RPMI8226 (cell line): Measurements from ENCODE around the gene ADARB2.

Experiments used
- DNase-seq: peaks from one replicate; pipeline ENCODE4 v3.0.0-alpha.2; 2015

The ADARB2 gene

DNA sequence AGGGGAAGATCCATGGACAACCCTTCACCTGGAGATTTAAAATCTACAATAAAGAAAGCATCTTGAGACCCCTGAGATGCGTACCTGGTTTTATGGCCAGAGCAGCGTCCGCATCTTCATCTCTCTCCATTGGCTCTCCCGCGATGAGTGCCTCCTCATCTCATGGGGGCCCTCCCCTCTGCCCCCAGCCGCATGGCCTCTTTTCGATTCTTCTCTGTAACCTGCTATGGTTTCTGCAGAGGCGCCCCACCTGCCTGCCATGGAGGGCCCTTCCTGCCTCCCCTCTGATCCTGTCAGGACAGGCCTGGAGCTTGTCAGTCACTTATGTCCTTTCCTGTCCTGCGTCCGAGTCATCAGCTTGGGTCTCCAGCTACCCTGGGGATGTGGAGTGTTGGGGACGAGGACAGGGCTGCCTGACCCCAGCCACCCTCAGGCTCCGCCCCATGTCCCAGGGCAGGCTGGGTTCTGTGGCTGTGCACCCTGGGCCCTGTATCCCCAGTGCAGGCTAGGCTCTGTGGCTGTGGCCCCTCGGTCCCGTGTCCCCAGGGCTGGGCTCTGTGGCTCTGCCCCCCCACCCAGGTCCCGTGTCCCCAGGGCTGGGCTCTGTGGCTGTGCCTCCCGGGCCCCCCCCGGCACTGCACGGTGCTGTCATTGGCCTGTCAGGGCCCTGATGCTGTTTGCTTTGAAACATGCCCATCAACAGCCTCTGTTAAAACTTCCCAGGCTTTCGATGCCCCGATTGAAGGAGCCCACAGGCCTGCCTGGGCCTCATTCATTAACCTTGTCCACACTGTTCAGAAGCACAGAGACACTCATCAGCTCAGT is 581.3 kb downstream of the ADARB2 start:
- DNase-seq = no peak

DNA sequence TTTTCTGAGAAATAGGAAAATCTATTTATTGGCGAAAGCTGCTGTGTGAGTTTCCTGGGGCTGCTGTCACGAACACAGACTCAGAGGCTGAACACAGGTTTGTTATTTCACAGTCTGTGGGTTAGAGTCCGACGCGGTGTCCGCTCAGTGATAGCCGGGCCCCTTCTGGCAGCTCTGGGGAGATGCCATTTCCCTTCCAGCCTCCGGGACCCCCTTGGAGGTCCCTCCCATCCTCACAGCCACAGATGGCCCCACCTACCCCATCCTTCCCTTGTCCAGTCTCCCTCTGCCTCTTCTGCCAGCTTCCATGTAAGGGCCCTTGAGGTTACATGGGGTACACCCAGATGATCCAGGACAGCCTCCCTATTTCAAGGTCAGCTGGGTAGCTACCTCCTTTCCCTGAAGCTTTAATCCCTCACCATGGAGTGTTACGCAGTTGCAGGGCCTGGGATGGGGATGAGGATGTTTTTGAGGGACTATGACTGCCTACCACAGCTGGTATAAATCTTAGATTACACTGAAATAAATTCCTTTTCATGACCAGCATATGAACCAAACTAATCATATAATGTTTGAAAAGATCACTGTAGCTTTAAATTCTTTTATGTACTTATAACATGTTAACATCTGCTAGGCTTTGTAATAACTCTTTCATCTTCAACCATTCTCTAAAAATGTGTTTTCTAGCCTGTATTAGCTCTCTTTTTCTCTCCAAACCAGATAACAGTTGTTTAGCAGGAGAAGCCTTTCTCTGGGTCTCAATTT is 582.6 kb downstream of the ADARB2 start:
- DNase-seq = no peak

- no peak for DNase-seq
Observed at GRCh38 chr10:1153805-1154351, 583.4 kb downstream of the ADARB2 start.

DNA sequence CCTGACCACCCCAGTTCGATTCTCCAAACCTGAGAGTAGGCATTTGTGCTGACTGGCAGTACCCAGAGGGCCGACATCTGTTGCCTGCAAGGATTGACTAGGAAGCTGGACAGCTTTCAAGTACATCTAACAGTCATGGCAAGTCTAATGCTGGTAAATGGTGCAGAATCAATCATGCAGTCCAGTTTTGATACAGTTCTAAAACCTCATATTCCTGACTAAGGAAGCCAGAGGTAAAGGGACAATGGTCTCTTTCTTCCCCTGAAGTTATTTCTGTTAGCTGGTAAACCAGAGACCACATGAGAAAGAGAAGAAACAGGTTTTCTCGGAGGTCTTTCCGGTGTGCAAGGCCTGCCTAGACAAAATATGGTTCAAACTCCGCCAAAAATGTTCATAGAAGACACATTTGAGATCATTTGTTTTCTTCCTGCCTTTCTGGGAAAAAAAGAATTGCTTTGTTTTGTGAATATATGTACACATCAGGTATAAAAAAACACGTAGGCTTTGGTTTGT is 584.0 kb downstream of the ADARB2 start:
- DNase-seq = no peak

- DNase-seq = no peak
Observed at GRCh38 chr10:1152386-1153250, 584.7 kb downstream of the ADARB2 start.

DNA sequence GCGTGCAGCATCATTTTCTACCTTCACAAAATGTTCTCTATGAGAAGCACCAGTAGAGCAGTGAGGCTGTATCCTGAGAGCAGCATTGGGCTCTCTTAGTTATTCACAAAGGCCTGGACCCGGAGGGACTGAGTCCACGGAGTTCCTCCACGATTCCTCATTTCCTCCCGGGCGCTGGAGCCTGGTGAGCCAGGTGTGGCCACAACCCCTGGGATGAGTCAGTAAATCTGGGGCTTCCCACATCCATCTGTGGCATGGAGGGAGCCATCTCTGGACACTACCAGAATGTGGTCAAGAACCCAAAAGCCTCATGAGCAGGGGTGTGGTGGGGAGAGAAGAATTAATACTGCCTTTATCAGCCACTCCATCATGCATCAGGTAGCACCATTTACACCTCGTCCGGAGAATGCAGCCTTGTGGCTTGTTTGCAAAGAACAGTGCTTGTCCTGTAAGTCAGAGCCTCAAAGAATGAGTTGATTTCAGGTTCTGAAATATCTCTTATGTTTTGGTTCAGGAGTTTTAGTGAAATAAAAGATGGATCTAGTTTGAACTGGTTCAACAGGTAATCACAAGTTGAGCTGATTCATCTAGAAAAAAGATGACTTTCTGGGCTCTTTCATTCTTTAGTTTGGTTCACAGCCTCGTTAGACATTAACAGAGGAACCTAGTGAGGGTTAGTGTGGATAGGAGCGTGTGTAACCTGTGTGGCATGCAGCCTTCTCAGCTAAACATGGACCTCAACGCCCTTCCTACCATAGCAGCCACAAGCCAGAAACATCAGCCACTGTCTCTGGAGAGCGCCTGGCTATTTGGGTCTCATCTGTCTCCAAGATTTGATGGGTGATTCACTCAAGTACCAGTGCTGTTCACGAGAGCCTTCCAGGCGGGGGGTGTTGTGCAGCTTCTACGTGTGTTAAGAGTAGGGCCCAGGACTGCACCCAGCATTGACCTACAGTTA is 586.0 kb downstream of the ADARB2 start:
- DNase-seq = no peak

DNA sequence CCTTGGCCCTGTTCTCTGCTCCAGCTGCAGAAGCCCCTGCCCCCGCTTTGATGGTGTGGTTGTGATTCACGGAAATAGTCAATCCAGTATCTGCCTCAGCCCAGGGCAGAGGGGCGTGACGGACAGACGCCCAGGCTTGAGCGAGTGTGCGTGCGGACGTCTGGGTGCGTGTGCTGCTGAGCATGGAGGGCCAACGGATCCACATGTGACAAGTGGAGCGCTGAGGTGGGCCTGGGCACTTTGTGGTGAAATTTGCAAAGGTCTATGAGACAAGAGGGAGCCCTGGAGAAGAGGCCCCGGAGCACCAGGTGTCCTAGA is 586.7 kb downstream of the ADARB2 start:
- DNase-seq = no peak

DNA sequence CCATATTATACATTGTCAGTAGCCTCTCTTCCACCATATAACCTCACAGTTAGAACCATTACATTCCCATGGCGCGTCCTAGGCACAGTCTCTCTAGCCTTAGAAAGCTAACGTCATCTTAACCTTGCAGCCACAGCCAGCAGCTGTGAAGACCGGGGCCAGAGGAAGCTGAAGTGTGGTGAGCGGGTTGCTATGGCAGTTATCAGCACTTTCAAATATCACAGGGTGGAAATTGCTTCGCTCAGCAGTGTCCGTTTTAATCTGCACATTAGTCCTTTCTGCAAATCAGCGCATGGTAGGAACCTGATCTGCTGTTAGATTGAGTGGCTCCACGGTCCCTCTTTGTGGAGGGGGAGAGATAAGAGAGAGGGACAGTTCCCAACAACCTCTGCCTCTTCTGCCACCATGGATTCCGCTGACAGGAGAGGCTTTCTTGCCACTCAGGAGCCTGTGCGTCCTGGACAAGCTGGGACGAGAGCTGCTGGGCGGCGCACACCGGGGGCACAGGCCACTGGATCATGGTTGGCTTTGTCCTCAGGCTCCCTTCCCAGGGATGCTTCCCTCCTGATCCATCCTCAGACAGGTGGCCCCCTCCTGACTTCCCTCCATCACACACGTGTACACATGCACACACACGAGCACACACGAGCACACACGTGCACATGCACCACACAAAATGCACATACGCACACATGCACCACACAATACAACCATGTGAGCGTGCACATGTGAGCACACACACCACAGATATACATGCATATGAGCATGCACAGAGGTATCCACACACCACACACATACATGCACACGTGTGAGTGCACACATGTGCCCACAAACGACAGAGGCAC is 587.3 kb downstream of the ADARB2 start:
- peak; percentile 59 for DNase-seq

DNA sequence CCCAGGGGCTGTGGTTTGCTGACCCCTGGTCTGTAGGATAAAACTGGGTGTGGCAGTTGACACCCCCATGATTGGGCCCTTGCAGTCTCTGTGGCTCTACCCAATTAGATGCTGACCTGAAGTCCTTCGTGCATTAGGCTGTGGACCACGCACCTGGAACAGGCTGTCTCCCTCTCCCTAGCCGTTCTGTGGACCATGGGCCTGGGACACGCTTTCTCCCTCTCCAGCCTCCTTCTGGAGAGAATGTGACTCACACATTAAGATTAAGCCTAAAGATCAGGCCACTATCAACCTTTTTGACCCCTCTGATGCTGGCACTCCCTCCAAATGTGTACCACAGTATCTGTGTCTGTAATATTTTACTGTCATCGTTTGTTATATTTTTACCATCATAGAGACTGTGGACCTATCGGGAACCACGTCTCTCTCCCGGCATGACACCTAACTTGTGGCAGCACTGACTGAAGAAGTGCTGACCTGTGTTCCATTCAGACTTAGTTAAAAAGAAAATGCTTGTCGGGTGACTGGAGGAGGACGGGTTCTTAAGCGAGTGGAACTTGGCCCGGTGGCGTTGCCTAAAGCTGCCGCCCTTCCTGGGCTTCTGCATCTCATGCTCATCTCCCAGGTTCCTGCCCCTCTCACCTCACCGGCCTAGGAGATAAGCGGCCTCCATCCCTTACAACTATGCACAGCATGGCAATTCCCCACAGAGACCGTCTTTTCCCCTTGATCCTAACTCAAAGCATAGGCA is 588.3 kb downstream of the ADARB2 start:
- no peak for DNase-seq

DNA sequence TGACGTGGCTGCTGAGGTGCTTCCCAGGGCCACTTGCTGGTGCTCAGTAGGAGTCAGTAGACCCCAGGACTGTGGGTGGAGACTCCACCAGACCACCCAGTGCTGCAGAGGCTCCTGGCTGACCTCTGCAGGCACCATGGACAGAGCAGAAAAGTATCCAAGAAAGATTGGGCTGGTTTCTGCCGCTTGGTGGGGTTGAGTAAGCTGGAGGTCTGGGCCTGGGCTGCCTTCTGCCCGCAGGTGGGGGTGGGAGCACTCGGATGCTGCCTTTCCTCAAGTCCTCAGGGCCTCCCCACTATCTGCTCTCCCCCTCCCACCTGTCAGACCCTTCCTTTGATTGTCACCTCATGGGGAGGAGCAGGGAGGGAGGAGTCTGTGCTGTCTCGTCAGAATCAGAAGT is 589.5 kb downstream of the ADARB2 start:
- no peak for DNase-seq

GRCh38 chr10:1142596-1142995 is 594.7 kb downstream of the ADARB2 start:
- no peak for DNase-seq

DNA sequence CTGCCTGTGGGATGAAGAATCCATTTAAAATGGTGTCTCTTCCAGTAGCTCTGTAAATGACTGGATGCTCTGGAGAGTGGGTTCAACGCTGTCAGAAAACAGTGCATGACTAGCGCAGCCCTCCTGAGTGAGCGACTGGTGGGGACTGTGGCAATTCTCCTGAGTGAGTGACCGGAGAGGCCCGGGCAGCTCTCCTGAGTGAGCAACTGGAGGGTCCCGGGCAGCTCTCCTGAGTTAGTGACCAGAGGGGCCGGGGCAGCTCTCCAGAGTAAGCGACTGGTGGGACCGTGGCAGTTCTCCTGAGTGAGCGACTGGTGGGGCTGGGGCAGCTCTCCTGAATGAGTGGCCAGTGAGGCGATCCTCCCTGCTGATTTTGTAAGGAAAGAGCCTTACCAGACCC is 595.6 kb downstream of the ADARB2 start:
- DNase-seq = no peak

- no peak for DNase-seq
Observed at GRCh38 chr10:1141261-1141660, 596.1 kb downstream of the ADARB2 start.

DNA sequence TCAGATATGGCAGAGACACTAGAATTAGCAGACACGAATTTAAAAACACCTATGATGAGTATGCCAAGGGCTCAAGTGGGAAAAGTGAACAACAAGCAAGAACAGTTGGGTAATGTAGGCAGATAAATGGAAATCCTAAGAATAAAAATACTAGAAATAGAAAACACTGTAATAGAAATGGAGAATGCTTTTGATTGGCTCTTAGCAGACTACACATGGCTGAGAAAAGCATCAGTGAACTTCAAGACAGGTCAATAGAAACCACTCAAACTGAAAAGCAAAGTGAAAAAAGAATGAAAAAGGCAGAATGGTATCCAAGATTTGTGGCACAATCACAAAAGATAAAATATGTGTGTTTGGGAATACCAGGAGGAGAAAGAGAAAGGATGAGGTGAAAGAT is 598.8 kb downstream of the ADARB2 start:
- no peak for DNase-seq

DNA sequence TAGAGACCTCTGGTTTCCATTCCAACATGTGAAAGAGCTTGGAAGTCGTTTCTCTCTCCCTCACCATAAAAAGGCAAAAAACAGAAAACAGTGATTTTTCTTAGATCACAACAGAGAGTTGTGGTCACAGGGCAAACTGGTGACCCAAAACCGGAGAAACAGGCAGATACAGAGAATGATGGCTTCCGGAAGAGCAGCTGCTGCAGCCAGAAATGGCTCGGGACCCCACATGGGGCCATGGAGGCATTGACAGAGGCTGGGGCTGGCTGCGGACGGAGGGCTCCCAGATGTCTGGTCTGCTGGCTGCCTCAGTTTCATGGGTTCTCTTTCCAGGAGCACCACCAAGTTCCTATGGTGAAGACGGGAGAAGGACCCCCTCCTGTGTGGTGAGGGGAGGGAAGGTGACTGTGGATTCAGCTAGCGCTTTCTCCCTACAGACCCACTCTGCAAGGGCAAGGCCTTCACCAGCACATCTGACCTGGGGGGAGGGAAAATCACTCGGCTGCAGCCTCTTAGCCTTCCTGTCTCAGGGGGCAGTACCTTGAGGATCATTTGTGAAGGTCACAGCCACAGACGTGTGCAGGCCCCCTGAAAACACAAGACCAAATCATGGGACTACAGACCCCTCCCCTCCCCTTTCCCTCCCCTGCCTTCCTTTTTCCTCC is 599.7 kb downstream of the ADARB2 start:
- DNase-seq = no peak

- DNase-seq = no peak
Observed at GRCh38 chr10:1136268-1136667, 601.1 kb downstream of the ADARB2 start.

DNA sequence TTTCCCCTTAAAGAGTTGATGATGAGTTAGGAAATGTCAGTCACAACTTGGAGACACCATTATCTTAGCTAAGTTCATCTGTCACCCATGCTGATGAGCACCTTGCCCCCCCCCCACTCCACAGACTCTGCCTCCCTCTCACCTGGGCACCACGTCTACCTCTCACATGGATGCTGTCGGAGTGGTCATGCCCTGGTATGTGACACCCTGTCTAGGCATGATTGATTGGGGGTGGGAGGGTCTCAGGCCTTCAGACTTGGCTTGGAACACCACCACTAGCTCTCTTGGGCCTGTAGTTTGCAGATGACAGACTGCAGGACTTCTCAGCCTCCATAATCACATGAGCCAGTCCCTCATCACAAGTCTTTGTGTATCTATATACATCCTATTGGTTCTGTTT is 603.2 kb downstream of the ADARB2 start:
- DNase-seq = no peak

GRCh38 chr10:1133495-1134045 is 603.8 kb downstream of the ADARB2 start:
- DNase-seq = no peak

DNA sequence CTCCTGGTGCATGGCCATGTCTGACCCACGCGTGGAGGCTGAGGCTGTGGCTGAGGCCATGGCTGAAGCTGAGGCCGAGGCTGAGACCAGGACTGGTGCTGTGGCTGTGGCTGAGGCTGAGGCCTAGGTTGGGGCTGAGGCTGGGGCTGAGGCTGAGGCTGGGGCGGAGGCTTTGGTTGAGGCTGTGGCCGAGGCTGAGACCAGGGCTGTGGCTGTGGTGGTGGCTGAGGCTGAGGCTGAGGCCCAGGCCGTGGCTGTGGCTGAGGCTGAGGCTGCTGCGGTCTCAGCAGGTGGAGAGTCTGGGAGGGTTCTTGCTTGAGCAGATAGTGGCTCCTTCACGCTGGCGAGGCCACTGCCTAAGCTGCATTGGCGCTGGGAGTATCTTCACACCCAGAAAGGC is 604.7 kb downstream of the ADARB2 start:
- no peak for DNase-seq
